Measurements from ENCODE around the gene PIGM. TPM values are rescaled to one million over a fixed set of nuclear protein-coding genes. Genes with fewer than 3 reads are reported as not detected.
"Not testable (repeated sequence)": the region's sequence is repeated elsewhere in the genome, so short reads cannot be mapped to it uniquely, and the experiment has no call there.

Gene PIGM
- total and polyA plus RNA-seq, 2 of the 13 experiments (the other 11 are each of a cell fraction or from before 2014, with no cell fraction given), result 3.4 to 4.6 TPM

DNA sequence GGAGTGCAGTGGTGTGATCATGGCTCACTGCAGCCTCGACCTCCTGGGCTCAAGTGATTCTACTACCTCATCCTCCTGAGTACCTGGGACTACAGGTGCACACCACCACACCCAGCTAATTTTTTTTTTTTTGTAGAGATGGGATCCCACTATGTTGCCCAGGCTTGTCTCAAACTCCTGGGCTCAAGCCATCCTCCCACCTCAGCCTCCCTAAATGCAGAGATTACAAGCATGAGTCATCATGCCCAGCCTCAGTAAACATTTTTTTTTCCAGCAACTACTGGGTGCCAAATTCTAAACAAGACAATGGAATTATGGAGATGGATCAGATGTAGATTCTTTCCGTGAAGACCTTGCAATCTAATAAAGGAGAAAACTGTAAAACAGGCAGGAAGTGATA is 18.4 kb upstream of the PIGM start:
- in situ Hi-C loops (cut with HindIII; ENCODE audit: extremely low pct_ligation_motif_present, low pct_unique_long_range_greater_than_20kb); BruUV-seq (replicated peaks); FAIRE-seq; H3K36me3 ChIP-seq (replicated peaks in 1 of 2; ENCODE audit: control insufficient read depth in 1 of 2, insufficient read depth in 2 of 2, low read length in 2 of 2); H3K4me2 ChIP-seq (ENCODE audit: low read depth, low read length); H3K4me3 ChIP-seq (replicated peaks in 1 of 3; ENCODE audit: insufficient read depth in 1 of 3, low read depth in 2 of 3, low read length in 3 of 3); H3K27ac ChIP-seq (ENCODE audit: extremely low read length, insufficient read depth, low read length); H3K27me3 ChIP-seq (ENCODE audit: control insufficient read depth in 1 of 2, insufficient read depth in 2 of 2, low read length in 2 of 2); H3K9ac ChIP-seq (ENCODE audit: insufficient read depth, low read depth, low read length); H3K79me2 ChIP-seq (ENCODE audit: insufficient read depth, low read length); intact Hi-C loops (cut with micrococcal nuclease; ENCODE audit: unreplicated experiment); H2AFZ ChIP-seq (ENCODE audit: low read length); ATAC-seq; POLR2A ChIA-PET; H4K20me1 ChIP-seq (ENCODE audit: insufficient read depth, low read length); DNase-seq (ENCODE audit: low spot score); H3K9me3 ChIP-seq (ENCODE audit: low read length); CTCF ChIA-PET (ENCODE audit: low intra/inter-chr PET ratio, low total read pairs): not testable (repeated sequence)
- H3K4me1 ChIP-seq (ENCODE audit: insufficient read depth, low read length), result peaks cover 97% of the 10 kb centered on the region
- 94% methylated on average over 2 of the region's 2 CpGs for WGBS (ENCODE audit: low lambda C conversion rate)
- TF ChIP-seq, protein P1, sequence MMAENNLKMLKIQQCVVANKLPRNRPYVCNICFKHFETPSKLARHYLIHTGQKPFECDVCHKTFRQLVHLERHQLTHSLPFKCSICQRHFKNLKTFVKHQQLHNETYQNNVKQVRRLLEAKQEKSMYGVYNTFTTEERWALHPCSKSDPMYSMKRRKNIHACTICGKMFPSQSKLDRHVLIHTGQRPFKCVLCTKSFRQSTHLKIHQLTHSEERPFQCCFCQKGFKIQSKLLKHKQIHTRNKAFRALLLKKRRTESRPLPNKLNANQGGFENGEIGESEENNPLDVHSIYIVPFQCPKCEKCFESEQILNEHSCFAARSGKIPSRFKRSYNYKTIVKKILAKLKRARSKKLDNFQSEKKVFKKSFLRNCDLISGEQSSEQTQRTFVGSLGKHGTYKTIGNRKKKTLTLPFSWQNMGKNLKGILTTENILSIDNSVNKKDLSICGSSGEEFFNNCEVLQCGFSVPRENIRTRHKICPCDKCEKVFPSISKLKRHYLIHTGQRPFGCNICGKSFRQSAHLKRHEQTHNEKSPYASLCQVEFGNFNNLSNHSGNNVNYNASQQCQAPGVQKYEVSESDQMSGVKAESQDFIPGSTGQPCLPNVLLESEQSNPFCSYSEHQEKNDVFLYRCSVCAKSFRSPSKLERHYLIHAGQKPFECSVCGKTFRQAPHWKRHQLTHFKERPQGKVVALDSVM (CRISPR knock-in tag; IDR thresholded peaks at IDR 0.05), result peak; percentile 77
- TF ChIP-seq FOSL2 (CRISPR knock-in tag; IDR thresholded peaks at IDR 0.05), result peak; percentile 87
- peak; percentile 28; the same call in 1 of the 2 replicates for TF ChIP-seq SOX5 (CRISPR knock-in tag; IDR thresholded peaks at IDR 0.05; ENCODE audit: borderline replicate concordance)
- peak; percentile 87 for TF ChIP-seq ZNF121 (CRISPR knock-in tag; IDR thresholded peaks at IDR 0.05)

DNA sequence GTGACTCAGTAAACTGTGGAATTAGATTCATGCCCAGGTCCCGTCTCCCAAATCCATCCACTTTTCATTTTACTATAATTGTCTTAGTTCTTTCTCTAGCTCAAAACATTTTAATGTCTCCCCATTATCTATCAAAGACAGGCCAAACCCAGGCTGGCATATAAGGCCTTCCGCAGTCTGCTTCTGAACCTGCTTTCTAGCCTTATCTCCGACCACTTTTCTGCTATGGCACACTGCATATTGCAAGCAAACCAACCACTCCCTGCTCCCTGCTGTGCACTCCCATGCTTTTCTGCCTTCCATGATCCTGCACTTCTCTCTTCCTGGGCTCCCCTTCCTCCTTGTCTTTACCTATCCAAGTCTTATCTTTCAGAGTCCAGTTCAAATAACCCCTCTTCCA is 17.3 kb upstream of the PIGM start:
- BruUV-seq (replicated peaks), result no TSS peak
- FAIRE-seq, result no peak
- intact Hi-C loops (cut with micrococcal nuclease; ENCODE audit: unreplicated experiment) (no loop called here), in situ Hi-C loops (cut with HindIII; ENCODE audit: extremely low pct_ligation_motif_present, low pct_unique_long_range_greater_than_20kb) (loop anchor here (5.0 kb wide), 1 partner anchor 33 kb away; the partner anchor contains the start of gene KCNJ9)
- H3K4me3 ChIP-seq (replicated peaks in 1 of 3; ENCODE audit: insufficient read depth in 1 of 3, low read depth in 2 of 3, low read length in 3 of 3), result no peak overlapping the region
- H2AFZ ChIP-seq (ENCODE audit: low read length), result no peak overlapping the region
- H3K27ac ChIP-seq (ENCODE audit: extremely low read length, insufficient read depth, low read length), result no peak overlapping the region
- no peaks in the 10 kb centered on the region for H4K20me1 ChIP-seq (ENCODE audit: insufficient read depth, low read length)
- no peaks in the 10 kb centered on the region for H3K36me3 ChIP-seq (replicated peaks in 1 of 2; ENCODE audit: control insufficient read depth in 1 of 2, insufficient read depth in 2 of 2, low read length in 2 of 2)
- no peak overlapping the region for H3K4me2 ChIP-seq (ENCODE audit: low read depth, low read length)
- WGBS (ENCODE audit: low lambda C conversion rate), result 97% methylated on average over 3 of the region's 3 CpGs
- H3K27me3 ChIP-seq (ENCODE audit: control insufficient read depth in 1 of 2, insufficient read depth in 2 of 2, low read length in 2 of 2), result no peaks in the 10 kb centered on the region
- no peak for DNase-seq (ENCODE audit: low spot score)
- H3K79me2 ChIP-seq (ENCODE audit: insufficient read depth, low read length), result no peaks in the 10 kb centered on the region
- peaks cover 97% of the 10 kb centered on the region for H3K4me1 ChIP-seq (ENCODE audit: insufficient read depth, low read length)
- no peak for ATAC-seq
- POLR2A ChIA-PET, result no interaction called here
- no peak overlapping the region for H3K9ac ChIP-seq (ENCODE audit: insufficient read depth, low read depth, low read length)
- no peaks in the 10 kb centered on the region for H3K9me3 ChIP-seq (ENCODE audit: low read length)
- CTCF ChIA-PET (ENCODE audit: low intra/inter-chr PET ratio, low total read pairs), result interaction anchor here (4.4 kb wide), 1 partner anchor 30 kb away, joined by 29 read pairs; no protein-coding TSS in a partner anchor
- TF ChIP-seq SUZ12 (IDR thresholded peaks at IDR 0.05; ENCODE audit: low read depth, low read length) (no peak), CBX5 (CRISPR knock-in tag; IDR thresholded peaks at IDR 0.05; ENCODE audit: borderline replicate concordance) (no peak), ZNF792 (CRISPR knock-in tag; IDR thresholded peaks at IDR 0.05) (no peak), SP140L (CRISPR knock-in tag; IDR thresholded peaks at IDR 0.05; ENCODE audit: borderline replicate concordance) (no peak), CHD2 (IDR thresholded peaks at IDR 0.05; ENCODE audit: low read depth, low read length) (no peak), CHCHD3 (CRISPR knock-in tag; IDR thresholded peaks at IDR 0.05) (no peak), SRSF9 (IDR thresholded peaks at IDR 0.05; ENCODE audit: borderline replicate concordance, insufficient read depth, low read depth, low read length, poor library complexity, severe bottlenecking) (no peak)
- TF ChIP-seq, protein P2, sequence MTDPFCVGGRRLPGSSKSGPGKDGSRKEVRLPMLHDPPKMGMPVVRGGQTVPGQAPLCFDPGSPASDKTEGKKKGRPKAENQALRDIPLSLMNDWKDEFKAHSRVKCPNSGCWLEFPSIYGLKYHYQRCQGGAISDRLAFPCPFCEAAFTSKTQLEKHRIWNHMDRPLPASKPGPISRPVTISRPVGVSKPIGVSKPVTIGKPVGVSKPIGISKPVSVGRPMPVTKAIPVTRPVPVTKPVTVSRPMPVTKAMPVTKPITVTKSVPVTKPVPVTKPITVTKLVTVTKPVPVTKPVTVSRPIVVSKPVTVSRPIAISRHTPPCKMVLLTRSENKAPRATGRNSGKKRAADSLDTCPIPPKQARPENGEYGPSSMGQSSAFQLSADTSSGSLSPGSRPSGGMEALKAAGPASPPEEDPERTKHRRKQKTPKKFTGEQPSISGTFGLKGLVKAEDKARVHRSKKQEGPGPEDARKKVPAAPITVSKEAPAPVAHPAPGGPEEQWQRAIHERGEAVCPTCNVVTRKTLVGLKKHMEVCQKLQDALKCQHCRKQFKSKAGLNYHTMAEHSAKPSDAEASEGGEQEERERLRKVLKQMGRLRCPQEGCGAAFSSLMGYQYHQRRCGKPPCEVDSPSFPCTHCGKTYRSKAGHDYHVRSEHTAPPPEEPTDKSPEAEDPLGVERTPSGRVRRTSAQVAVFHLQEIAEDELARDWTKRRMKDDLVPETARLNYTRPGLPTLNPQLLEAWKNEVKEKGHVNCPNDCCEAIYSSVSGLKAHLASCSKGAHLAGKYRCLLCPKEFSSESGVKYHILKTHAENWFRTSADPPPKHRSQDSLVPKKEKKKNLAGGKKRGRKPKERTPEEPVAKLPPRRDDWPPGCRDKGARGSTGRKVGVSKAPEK (CRISPR knock-in tag; IDR thresholded peaks at IDR 0.05; ENCODE audit: borderline replicate concordance), result no peak
- TF ChIP-seq, protein P3, sequence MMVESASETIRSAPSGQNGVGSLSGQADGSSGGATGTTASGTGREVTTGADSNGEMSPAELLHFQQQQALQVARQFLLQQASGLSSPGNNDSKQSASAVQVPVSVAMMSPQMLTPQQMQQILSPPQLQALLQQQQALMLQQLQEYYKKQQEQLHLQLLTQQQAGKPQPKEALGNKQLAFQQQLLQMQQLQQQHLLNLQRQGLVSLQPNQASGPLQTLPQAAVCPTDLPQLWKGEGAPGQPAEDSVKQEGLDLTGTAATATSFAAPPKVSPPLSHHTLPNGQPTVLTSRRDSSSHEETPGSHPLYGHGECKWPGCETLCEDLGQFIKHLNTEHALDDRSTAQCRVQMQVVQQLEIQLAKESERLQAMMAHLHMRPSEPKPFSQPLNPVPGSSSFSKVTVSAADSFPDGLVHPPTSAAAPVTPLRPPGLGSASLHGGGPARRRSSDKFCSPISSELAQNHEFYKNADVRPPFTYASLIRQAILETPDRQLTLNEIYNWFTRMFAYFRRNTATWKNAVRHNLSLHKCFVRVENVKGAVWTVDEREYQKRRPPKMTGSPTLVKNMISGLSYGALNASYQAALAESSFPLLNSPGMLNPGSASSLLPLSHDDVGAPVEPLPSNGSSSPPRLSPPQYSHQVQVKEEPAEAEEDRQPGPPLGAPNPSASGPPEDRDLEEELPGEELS (CRISPR knock-in tag; IDR thresholded peaks at IDR 0.05), result no peak
